H54 (cell line): Measurements from ENCODE around the gene HTATIP2.

Source experiments
- DNase-seq: peaks from one replicate; pipeline ENCODE4 v3.0.0; 2011; ENCODE audit warnings: low spot score, mixed read lengths; ENCODE audit not compliant: insufficient read length
- FAIRE-seq: peaks from 3 replicates; lab custom pipeline; 2011; peaks lifted over from hg19 to GRCh38; lab: Jason Lieb, UNC
- POLR2A ChIP-seq: IDR thresholded peaks from 2 replicates; pipeline ENCODE4 v1.6.1; 2011; ENCODE audit warnings: low read depth, mild to moderate bottlenecking, low read length

HTATIP2 gene

GRCh38 chr11:20363500-20364340, at the start of gene HTATIP2:
Gene HTATIP2, plus strand, starts transcription at chr11:20363714. Its CDS starts 524 bp downstream, at chr11:20364238.
- peak; percentile 50 for TF ChIP-seq POLR2A
- FAIRE-seq: no peak
- DNase-seq: no peak

- DNase-seq (no peak), FAIRE-seq (no peak)
- TF ChIP-seq POLR2A: no peak
Observed at GRCh38 chr11:20315800-20316199, 47.7 kb upstream of the HTATIP2 start.

GRCh38 chr11:20321177-20321576, 42.3 kb upstream of the HTATIP2 start:
- no peak for DNase-seq
- peak; percentile 23 for FAIRE-seq
- TF ChIP-seq POLR2A: no peak

- DNase-seq (no peak), FAIRE-seq (no peak)
- no peak for TF ChIP-seq POLR2A
Observed at GRCh38 chr11:20327377-20327935, 36.1 kb upstream of the HTATIP2 start.

GRCh38 chr11:20336056-20336455, 27.5 kb upstream of the HTATIP2 start:
- FAIRE-seq (no peak), DNase-seq (no peak)
- no peak for TF ChIP-seq POLR2A

- FAIRE-seq (peak; percentile 79), DNase-seq (no peak)
- TF ChIP-seq POLR2A: no peak
Observed at GRCh38 chr11:20337526-20338154, 25.9 kb upstream of the HTATIP2 start.

- FAIRE-seq (no peak), DNase-seq (no peak)
- TF ChIP-seq POLR2A: no peak
Observed at GRCh38 chr11:20342347-20343141, 21.0 kb upstream of the HTATIP2 start.

- TF ChIP-seq POLR2A: no peak
- DNase-seq (no peak), FAIRE-seq (no peak)
Observed at GRCh38 chr11:20351136-20351535, 12.4 kb upstream of the HTATIP2 start.

- no peak for TF ChIP-seq POLR2A
- DNase-seq (no peak), FAIRE-seq (no peak)
Observed at GRCh38 chr11:20351751-20352262, 11.7 kb upstream of the HTATIP2 start.

- no peak for DNase-seq
Observed at GRCh38 chr11:20353829-20354434, 9.6 kb upstream of the HTATIP2 start.

GRCh38 chr11:20355221-20356219, 8.0 kb upstream of the HTATIP2 start:
- FAIRE-seq (peak; percentile 68), DNase-seq (no peak)
- TF ChIP-seq POLR2A: no peak

More at GRCh38 chr11:20353829-20354434, 9.6 kb upstream of the HTATIP2 start:
- peak; percentile 78 for FAIRE-seq
- TF ChIP-seq POLR2A: no peak

- no peak for TF ChIP-seq POLR2A
- DNase-seq: no peak
- no peak for FAIRE-seq
Observed at GRCh38 chr11:20357150-20357549, 6.4 kb upstream of the HTATIP2 start.
